ENCODE data around the gene MCU.

DNA sequence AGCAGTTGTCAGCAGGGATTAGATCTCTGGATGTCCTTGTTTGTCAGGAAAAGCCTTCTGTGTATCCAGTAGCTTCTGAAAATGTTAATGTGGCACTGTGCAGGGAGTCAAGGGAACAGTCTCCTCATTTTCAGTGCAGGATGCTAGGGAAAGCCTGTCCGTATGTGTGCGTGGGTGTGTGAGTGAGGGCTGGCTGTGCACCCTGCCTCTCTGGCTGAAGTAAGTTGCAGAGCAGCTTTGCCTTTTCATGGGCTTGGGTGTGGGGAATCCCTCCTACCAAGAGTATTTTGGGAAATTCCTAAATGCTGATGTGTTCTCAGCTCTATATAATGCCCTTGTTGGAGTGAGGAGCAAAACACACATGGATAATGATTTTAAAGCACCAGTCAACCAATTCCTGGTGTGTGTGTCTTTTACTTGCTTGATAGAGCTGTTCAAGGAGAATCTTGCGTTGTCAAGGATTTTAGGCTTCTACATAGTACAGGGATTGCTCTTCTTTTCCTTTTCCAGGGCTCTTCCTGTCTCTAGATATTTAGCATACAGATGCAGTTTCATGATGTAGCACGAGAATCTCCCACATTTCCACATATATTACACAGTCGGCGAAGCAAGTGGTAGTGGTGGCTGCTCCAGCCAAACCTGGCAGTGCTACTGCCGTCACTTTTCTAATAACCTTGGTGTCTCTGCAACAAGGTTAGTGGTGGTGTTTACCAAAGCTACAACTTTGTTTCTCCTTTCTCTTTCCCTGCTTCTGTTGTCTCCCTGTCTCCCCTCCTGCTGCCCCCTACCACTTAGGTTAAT, 92.8 kb downstream of the MCU start:
- TF ChIP-seq, protein P1, sequence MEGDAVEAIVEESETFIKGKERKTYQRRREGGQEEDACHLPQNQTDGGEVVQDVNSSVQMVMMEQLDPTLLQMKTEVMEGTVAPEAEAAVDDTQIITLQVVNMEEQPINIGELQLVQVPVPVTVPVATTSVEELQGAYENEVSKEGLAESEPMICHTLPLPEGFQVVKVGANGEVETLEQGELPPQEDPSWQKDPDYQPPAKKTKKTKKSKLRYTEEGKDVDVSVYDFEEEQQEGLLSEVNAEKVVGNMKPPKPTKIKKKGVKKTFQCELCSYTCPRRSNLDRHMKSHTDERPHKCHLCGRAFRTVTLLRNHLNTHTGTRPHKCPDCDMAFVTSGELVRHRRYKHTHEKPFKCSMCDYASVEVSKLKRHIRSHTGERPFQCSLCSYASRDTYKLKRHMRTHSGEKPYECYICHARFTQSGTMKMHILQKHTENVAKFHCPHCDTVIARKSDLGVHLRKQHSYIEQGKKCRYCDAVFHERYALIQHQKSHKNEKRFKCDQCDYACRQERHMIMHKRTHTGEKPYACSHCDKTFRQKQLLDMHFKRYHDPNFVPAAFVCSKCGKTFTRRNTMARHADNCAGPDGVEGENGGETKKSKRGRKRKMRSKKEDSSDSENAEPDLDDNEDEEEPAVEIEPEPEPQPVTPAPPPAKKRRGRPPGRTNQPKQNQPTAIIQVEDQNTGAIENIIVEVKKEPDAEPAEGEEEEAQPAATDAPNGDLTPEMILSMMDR (IDR thresholded peaks at IDR 0.05 in 8 of 11, conservative IDR thresholded peaks at IDR 0.05 in 3 of 11): no peak
- TF ChIP-seq POLR2AphosphoS5 (IDR thresholded peaks at IDR 0.05) (peak in 1 of 3 donors; percentile 25), POLR2A (IDR thresholded peaks at IDR 0.05) (no peak)

All from spleen (tissue), 7 donors.